Mucosa of gallbladder (tissue), 1 donor: ENCODE data around the gene PHACTR1. TPM values are rescaled to one million over a fixed set of nuclear protein-coding genes. Genes with fewer than 3 reads are reported as not detected.
"Not testable (repeated sequence)": the region's sequence is repeated elsewhere in the genome, so short reads cannot be mapped to it uniquely, and the experiment has no call there.

Experiments
- DNase-seq: peaks from one replicate; pipeline ENCODE4 v3.0.0-alpha.2; 2020; ENCODE audit warnings: low spot score
- total RNA-seq: library from RNA; stranded (reverse); gene quantifications from one replicate; pipeline ENCODE4 v1.2.1, GENCODE V29; 2021
- donor health status: DM: no; HTN: no; CAD: no.

PHACTR1 gene
- total RNA-seq: 14.6 TPM

DNA sequence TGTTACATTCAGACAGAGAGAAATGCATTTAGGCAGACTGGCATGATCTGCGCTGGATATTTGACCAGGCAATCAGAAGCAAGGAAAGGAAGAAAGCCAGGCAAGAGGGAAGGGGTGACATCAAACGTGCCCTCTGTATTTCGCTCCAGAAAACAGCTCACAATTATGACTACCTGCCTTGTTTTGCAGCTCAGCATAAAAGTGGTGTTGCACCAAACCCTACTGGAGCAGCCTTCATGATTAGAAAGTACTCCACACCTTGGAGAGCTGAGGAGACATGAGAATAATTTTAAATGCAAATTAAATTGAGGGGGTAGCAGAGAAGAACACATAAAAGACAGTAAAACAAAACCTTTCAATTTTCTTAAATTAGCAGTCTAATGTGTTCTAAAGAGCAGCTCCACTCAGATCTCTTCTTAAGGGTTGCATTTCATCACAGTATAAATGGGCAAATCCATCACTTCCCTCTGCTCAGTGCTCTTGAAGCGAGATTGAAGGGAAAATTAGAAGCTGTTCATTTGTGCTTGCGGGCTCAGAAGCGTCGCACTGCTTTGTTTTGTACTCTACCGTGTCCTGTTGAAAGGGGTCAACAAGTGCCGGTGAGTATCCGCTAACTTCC lies at the start of gene PHACTR1:
Gene PHACTR1 (plus strand): TSS at position 470 of the 619 bp plus-strand sequence.
- no peak for DNase-seq

DNA sequence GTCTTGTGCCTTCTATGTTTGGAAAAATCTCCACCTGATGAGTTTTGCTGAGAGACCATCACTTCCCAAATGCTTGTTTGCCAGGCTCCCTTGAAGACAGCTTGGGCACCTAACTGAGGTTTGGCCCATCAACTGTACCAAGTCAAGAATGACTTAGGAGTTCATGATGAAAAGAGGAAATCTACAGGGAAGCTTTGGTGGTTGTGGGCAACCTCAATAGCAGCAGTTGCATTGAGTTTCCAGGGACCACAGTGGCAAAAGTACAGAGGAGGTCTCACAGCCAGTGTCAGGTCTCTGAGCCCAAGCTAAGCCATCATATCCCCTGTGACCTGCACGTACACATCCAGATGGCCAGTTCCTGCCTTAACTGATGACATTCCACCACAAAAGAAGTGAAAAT lies 49.7 kb upstream of the PHACTR1 start:
- no peak for DNase-seq

DNA sequence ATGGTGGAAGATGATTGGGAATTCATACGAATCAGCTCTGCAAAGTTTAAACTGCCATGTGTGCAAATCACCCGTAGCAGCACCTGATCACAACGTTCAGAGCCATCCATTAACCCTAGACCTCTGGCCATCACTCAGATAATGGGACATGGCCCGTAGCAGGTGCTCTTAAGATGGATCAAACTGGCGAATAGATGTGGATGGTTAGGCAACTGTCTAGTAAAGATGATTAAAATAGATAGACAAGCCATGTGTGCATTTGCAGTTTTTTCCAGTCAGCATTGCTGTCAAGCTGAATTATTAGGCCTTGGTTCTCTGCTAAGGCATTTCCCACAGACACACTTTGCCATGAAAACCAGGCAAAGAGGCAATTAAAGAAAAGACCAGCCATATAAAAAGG lies 40.6 kb upstream of the PHACTR1 start:
- DNase-seq: no peak

DNA sequence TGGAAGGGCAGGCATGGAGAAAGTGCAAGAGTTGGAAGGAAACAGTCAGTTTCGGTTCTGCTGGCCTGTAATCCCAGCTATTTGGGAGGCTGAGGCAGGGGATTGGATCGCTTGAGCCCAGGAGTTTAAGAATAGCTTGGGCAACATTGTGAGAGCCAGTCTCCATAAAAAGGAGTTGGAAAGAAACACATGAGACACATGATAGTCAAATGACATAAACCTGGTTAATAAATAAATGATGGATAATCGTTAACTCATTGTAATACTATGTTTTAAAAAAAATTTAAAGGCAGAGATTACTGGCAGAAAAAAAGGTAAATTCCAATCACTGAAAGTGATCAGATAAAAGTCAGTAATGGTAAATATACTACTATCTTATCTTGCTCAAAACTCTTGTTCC lies 37.2 kb upstream of the PHACTR1 start:
- no peak for DNase-seq

DNA sequence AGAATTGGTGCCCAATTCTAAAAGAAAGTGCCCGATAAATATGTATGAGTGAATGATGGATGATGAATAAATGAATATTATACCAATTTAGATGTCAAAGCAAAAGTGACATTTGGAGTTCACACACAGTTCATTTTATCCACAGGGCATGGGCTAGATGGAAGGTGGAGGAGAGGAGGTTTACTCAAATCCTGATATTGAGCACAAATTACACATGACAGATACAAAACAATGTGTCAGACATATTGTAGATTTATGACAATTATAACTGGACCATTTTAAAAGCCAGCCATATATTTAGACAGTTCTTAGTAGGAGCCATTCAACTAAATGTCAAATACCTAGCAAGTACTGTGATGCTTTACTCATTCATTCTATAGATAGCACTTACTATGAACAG lies 23.4 kb upstream of the PHACTR1 start:
- no peak for DNase-seq

DNA sequence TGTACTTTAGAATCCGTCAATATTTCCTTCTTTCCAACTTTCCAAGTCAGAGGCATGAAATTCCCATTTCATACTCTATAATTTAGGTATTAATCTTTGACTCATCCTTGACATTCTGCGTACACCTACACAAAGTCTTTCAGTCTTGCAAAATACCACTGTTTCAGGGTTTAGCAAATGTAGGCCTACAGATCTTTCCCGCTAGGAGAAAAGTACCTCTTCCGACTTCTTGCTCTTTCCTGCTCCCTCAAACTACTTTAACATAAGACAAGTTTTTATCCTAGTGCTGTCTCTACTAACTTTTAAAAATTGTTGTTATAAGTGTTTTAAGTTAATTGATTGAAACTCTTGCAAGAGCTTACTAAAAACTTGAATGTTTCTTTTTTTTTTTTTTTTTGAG lies 18.3 kb upstream of the PHACTR1 start:
- DNase-seq: no peak

DNA sequence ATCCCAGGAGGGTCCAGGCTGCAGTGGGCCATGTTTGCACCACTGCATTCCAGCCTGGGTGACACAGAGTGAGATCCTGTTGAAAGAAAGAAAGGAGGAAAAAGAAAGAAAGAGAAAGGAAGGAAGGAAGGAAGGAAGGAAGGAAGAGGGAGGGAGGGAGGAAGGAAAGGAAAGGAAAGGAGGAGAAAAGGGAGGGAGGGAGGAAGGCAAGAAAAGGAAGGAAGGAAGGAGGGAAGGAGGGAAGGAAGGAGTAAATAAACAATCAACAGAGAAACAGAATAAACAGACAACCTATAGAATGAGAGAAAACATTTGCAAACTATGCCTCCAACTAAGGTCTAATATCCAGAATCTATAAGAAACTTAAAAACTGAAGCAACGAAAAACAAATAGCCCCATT lies 11.6 kb upstream of the PHACTR1 start:
- DNase-seq: no peak

DNA sequence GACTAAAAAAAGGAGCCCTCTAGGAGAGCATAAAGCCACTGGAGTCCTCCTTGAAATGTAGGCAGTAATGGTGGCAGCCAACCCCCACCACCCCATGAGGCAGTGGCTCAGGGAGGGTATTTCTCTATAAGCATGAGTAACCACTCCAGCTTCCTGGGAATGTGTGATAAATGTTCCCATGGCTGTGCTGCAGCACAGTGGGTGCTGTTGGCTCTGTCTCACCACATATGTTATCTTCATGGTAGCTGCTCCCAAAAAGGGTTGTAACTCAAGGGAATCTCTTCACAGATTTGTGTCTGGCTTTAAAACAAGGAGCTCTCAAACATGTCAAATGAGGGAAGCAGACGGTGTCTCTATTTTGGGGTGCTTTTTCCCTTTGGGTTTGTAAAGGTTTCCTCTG lies 7.5 kb upstream of the PHACTR1 start:
- no peak for DNase-seq

DNA sequence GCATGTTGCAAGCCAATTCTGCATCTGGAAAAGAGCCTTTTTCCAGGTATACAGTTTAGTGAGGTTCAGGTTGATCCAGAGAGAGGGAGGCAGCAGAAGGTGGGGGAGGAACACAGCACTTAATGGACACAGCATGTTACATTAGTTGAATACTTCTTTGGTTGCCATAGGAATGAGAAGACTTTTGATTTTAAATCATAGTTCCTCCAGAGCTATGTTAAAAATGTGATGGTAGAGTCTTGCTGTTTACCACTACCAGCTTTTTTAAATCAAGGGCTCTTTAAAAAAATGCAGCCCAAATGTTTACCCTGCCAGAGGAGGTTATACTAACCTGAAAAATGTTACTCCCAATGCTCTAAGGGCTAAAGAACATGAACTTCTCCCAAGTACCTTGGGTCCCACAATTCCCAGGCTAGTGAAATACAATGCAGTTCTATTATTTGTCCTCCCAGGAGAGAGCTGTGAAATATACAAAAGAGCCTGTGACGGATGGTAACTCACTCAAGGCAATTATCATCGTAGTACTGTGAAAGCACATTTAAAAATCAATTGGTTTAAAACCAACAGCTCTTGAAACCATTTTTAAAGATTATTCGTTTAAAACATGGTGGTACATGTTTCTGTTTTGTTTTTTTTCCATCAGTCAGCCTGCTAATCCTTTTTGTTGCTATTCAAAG lies 6.9 kb upstream of the PHACTR1 start:
- DNase-seq: no peak

DNA sequence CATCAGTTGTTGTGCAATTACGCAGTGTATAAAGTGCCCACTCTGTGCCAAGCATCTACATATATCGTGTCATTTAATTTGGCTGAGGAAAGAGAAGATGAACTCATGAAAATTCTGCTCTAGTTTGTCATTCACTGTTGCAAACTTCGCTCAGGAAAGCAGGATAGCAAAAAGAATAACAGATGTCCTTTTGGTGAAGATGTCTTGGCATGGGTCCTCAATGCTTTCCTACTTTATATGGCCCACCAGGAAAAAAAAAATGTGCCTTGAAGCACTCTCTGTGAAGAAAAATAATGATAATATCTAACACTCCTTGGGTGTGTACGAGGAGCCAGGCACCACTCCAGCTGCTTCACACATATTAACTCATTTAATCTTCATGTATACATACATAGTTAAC lies 5.6 kb upstream of the PHACTR1 start:
- DNase-seq: no peak

DNA sequence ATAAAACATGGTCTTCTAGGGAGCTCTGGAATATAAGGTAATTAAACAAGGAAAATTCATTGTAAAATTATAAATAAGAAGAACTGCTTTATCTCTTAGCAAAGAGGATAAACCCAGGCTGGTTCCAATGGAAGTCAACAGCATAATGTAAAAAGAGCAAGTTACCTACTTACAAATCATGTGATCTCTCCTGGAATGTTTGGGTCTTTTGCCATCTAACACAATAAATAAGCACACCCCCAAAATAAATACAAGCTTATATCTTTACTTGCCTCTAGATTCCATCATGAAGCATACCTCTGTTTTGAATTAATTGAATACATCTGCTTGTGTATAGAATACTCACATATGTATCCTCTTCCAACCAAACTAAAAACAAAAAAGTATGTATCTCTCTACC lies 2.5 kb upstream of the PHACTR1 start:
- no peak for DNase-seq

DNA sequence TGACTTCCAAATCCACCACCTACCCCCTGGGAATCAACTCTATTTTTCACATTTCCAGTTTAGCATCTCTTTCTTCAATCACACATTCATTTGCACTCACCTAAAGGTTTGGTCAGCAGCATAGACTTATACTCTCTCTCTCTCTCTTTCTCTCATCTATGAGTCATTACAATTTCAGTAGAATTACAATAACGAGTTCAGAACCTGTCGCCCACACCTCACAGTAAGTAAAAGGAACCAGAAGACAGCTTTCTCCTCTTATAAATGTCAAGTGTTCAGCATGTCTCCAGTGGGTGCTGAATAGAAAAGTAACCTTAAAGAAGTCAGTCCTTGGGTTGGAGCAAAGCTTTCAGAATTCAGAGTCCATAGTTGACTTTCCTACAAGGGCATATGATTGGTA lies 1.1 kb upstream of the PHACTR1 start:
- no peak for DNase-seq

DNA sequence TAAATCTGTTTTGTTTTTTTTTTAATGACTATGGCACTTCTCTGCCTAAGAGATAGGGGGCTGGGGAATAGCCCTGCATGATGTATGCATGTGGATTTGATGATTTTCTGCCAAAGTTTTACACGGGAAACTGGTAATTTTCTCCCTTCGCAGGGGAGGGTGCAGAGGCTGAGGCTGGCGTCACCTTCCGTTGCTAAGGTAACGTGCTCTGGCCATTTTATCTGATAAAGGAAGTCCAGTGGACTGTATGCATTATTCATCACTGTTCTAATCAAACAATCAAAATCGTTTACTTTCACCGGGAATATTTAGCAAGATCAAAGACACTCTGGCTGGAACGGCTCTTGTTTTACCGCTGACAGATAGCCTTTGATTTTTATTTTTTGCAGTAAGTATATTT lies 789 bp downstream of the PHACTR1 start:
- no peak for DNase-seq

DNA sequence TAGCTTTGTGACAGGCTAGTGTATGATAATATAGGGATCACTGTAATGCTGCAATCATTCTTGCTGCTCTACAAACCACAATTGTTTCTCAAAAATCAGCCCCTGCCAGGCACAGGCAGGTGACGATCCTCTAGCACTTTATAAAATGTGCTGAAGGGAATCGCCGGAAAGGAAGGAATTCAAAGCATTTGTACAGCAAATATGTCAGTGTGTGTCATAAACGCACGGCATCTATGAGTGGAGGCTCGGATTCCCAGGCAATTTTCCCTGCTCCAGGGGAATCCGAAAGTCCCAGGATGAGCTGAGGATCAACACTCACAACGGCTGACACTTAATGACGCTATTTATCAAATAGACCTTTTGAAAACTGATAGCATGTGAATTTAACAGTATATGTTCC lies 1.4 kb downstream of the PHACTR1 start:
- DNase-seq: no peak

DNA sequence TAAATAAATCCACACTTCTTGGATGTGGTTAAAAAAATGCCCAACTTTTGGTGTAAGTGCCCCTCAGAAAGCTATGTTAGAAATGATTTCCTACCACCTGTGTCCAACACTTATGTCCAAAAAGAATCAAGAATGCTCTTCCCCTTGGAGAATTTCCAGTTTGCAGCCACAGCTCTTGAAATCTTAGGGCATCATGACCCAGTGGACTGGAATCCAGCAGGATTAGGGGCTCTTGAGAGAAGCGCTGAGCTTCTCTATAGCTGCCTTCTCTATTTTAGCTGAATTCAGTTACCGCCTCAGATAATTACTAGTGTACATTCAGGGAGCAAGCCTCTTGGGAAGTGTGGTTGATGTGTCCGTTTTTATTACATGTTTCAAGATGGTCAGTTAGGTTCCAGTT lies 2.5 kb downstream of the PHACTR1 start:
- no peak for DNase-seq

DNA sequence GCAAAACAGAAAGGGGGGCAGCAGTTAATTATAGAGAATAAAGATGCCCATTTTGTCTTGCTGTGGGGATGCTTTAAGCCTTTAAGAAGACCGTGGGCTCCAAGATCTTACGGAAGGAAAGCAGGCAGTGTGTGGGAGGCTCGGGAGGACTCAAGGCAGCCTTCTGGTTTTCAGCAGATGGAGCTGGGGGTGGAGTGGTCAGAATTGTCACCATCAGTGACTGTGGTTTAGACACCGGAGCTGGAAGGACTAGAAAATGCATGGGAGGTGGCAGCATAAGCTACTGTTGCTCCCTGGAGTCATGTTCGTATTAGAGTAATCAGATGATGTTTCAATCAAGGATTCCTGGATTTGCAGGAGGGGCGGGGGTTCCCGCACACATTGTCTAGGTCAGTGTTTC lies 3.7 kb downstream of the PHACTR1 start:
- DNase-seq: no peak

DNA sequence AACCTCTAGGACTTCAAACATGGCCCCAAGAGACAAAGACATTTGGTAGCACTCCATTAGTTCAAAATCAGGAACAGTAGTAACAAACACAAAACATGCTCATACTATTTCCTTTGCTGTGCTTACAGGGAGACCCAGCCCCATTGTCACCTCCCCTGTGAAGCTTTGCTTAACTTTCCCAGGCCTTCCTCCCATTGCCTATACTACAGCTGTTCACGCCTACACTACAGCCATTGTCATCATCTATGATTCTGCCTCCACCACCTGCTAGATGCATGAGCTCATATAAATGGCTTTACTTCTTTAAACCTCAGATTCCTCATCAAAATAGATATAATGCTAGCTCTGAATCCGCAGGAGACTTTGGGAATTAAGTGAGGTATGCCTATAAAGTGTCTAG lies 8.7 kb downstream of the PHACTR1 start:
- no peak for DNase-seq

DNA sequence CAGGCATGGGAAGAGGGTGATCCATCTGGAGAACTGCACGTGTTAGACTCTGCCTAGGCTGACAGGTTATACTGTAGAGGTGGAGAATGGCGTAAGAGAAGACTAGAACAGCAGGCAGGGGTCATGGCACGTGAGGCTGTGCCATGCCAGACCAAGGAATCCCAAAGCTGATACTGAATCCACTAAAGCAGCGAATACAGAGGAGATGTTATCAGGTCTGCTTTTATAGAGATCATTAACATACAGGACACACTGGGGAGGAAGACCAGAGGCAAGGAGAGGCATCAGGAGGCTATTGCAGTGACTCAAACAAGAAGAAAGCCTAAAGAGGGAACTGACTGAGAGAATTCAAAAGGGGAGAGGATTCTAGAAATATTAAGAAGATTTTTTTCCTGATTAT lies 12.9 kb downstream of the PHACTR1 start:
- DNase-seq: no peak

DNA sequence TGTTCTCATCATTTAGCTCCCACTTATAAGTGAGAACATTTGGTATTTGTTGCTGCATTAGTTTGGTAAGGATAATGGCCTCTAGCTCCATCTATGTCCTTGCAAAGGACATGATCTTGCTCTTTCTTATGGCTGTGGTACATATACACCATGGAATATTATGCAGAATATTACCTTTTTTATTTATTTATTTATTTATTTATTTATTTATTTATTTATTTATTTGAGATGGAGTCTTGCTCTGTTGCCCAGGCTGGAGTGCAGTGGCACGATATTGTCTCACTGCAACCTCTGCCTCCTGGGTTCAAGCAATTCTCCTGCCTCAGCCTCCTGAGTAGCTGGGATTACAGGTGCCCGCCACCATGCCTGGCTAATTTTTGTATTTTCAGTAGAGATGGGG lies 14.2 kb downstream of the PHACTR1 start:
- DNase-seq: not testable (repeated sequence)

DNA sequence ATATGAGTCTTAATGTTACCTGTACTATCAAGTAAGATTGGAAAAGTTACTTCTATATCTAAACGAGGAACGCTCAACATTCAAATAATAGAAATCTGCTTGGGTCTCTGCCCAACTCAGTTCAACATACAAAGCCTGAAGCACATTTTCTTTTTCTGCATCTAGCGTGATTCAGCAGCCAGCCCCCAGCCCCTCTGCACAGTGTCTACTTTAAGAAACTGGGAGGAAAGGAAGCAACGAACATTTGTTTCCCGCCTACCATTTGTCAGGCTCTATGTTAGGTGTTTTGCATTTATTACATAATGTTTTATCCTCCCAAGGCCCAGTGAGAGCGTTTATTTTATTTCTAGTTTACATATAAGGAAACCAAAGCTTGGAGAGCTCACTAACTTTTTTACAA lies 17.3 kb downstream of the PHACTR1 start:
- DNase-seq: no peak

DNA sequence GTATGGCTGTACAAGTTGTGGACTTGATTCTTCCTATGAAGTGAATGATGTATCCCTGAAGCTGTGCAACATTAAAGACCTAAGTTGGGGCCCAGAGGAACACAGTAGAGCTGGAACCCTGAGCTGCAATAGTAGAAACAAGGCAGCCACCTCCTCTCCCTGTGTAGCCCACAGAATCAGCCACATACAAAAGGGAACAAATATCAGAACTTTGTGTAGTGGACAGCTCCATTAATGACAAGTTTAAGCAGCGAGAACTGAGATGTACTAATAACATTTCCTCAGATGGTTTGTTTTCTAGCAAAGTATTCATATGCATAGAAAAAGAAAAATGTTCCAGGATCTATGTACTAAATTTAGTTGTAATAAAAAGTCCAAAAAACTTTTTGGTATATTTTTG lies 19.2 kb downstream of the PHACTR1 start:
- no peak for DNase-seq

DNA sequence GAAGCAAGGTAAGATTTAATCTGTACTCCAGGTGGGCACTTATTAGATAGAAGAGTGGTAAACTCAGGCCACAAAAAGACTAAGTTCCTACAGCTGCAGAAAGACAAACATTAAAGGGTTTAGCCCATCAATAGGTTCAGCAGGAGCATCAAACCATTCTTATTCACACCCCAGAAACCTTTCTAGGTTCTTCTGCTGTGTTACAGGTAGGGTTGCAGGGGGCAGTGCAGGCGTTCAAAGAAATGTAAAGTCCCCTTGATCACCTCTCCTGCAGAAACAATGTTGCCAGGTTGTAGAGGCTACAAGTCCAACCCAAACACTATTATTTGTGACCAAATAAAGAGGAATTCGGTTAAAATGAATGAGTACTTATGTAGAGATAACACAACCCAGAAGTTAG lies 31.8 kb downstream of the PHACTR1 start:
- no peak for DNase-seq

DNA sequence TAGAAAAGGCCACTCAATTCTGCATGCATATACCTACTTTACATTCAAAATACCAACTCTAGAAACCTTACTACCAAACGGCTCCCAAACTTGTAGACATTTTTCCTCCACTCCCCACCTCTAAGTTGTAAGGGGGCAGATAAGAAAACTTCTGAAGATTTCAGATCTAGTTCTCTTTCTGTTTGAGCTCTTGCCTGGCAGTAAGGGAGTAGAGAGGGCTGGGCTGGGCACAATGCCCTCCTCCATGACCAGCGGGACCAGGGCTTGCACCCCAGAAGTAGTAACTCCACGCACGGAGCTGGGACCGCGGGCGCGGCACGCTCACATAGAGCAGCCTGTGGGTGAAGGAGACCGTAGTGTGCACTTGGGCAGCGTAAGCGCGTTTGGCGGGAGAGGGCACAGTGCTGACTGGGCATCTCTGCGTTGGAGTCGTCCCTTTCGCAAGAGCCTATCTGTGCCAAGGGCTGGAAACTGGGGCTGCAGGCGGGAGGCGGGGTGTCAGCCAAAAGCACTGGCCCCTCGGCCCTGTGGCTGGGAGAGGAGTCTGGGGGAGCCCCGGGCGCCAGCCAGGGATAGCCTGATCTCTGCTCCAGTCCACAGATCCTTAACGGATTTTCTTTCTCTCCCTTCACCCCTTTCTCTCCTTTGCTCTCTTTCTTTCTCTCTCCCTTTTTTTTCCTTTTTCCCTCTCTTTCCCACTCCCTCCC lies 32.4 kb downstream of the PHACTR1 start:
- DNase-seq: no peak
